Esophagus squamous epithelium (tissue), 5 donors: ENCODE measurements around the gene DYNC1I1. TPM values are rescaled to one million over a fixed set of nuclear protein-coding genes. Genes with fewer than 3 reads are reported as not detected.
A peak's percentile ranks its signal among the peaks of the same experiment; 100 is the strongest.

Source experiments
- DNase-seq: peaks from one replicate; lab custom pipeline; 2025; lab: John Stamatoyannopoulos, UW
- H3K27ac ChIP-seq, 4 donors: fragments of 200-600 bp; sonication (generic); one replicate each; pipeline ENCODE4 v1.5.1; 2016 to 2019; ENCODE audit warnings: mild to moderate bottlenecking in 1 of 4
- H3K27me3 ChIP-seq, 4 donors: fragments of 200-600 bp; sonication (generic); 1 replicate in 3 of 4; 2 replicates in 1 of 4; pipeline versions ENCODE4 v1.5.1 to v1.6.0; 2017 to 2021; ENCODE audit warnings: antibody characterized with exemption in 1 of 4
- H3K36me3 ChIP-seq, 3 donors: fragments of 200-600 bp; sonication (generic); one replicate each; pipeline ENCODE4 v1.5.1; 2016 to 2019
- H3K4me1 ChIP-seq, 3 donors: fragments of 200-600 bp; sonication (generic); one replicate each; pipeline ENCODE4 v1.5.1; 2017 to 2019
- H3K4me3 ChIP-seq, 4 donors: fragments of 200-600 bp; sonication (generic); 1 replicate in 3 of 4; 2 replicates in 1 of 4; pipeline ENCODE4 v1.5.1; 2016 to 2019; ENCODE audit warnings: mild to moderate bottlenecking in 2 of 4, moderate library complexity in 1 of 4
- H3K9me3 ChIP-seq, 3 donors: fragments of 200-600 bp; sonication (generic); one replicate each; pipeline ENCODE4 v1.5.1; 2016 to 2019
- CTCF ChIP-seq, 6 experiments: fragments of 450-650 bp in 4 of 6; fragments of 200-600 bp in 2 of 6; sonication (generic) in 2 of 6; IDR thresholded peaks; one replicate each; pipeline ENCODE4 v1.5.1; 2016 to 2019; ENCODE audit warnings: antibody characterized with exemption in 6 of 6, mild to moderate bottlenecking in 4 of 6, moderate library complexity in 4 of 6
- POLR2A ChIP-seq, 4 donors: fragments of 450-650 bp; IDR thresholded peaks; one replicate each; pipeline ENCODE4 v1.6.1; 2017; ENCODE audit warnings: antibody characterized with exemption in 4 of 4, mild to moderate bottlenecking in 4 of 4, moderate library complexity in 3 of 4
- WGBS, 2 donors: methylation state at CpG; one replicate each; pipeline ENCODE4 v1.1.5; 2018; 5-methylcytosine and 5-hydroxymethylcytosine counted together
- intact Hi-C: fragments of 100-400 bp; cut with DNase I; formaldehyde crosslinking; loops from one replicate; pipeline ENCODE4 v1.15.0; 2022
- total RNA-seq, 4 donors: library from RNA; depleted of rRNA; stranded (reverse); fragments of >200 nt; gene quantifications; one replicate each; pipeline ENCODE4 v1.1.0, GENCODE V29; 2016
- donor health status: DM: yes; HTN: yes; CAD: no.

Gene DYNC1I1
- 1 to 10 TPM; 2.0 to 8.0 (median 2.4) TPM for total RNA-seq

GRCh38 chr7:95772298-95772770, at the start of gene DYNC1I1:
DYNC1I1 (plus strand) TSS chr7:95772554; CDS start chr7:95804730, 32,176 bp downstream.
- H3K36me3 ChIP-seq: no peaks in the 10 kb centered on the region
- intact Hi-C loops: no loop called here
- no peaks in the 10 kb centered on the region for H3K9me3 ChIP-seq
- no peak for DNase-seq
- peak within 1 kb of the TSS; percentile 2 to 66 (median 46) for H3K27ac ChIP-seq
- WGBS, 2 donors: 0% methylated on average over 3 of the region's 49 CpGs; no CpG with 5 or more reads in 1 of the 2 donors
- no peak for TF ChIP-seq POLR2A (IDR thresholded peaks at IDR 0.05)
- peak in 1 of 6 experiments; percentile 14 for TF ChIP-seq CTCF (IDR thresholded peaks at IDR 0.05)
- peak within 1 kb of the TSS; percentile 53 to 72 (median 63) for H3K4me3 ChIP-seq
- H3K27me3 ChIP-seq: peaks cover 0 to 5% (median 0%) of the 10 kb centered on the region in 4 donors
- peaks cover 5 to 27% (median 5%) of the 10 kb centered on the region in 3 donors for H3K4me1 ChIP-seq

DNA sequence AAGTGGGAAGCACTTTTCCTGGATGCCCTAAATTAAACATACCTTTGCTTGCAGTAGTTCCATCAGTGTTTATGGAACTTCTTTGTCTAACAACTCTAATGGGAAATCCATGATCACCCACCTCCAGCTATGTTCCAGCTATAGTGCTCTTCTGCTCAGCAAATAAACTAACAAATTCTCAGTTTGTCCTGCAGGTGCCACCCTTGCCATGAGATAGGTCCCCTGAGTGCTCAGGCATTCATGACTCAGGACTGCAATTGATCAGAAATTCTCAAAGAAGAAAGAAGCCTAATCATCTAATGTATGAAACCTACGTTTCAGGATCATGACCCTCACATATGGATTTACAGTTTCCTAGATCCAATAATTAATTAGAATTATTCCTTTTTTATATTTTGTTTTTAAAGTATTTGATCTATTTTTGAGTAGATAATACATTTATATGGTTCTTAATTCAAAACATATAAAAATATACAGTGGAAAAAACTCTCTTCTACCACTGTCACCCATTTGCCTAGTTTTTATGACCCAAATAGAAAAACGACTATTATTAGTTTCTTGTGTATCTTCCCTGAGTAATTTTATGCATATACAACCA, 48.7 kb upstream of the DYNC1I1 start:
- Histone ChIP-seq H3K4me3 (no peak overlapping the region), H3K9me3 (no peaks in the 10 kb centered on the region), H3K27ac (no peak overlapping the region), H3K4me1 (no peaks in the 10 kb centered on the region), H3K27me3 (no peaks in the 10 kb centered on the region), H3K36me3 (no peaks in the 10 kb centered on the region)
- no peak for DNase-seq
- intact Hi-C loops: loop anchor here (10.0 kb wide), 1 partner anchor 151 kb away; no protein-coding TSS in a partner anchor
- 11 to 21% methylated on average over 2 of the region's 2 CpGs for WGBS, 2 donors
- no peak for TF ChIP-seq POLR2A (IDR thresholded peaks at IDR 0.05)
- TF ChIP-seq CTCF (IDR thresholded peaks at IDR 0.05): peak in 5 of 6 experiments; percentile 7 to 53 (median 44)

GRCh38 chr7:95725205-95725604, 47.1 kb upstream of the DYNC1I1 start:
- Histone ChIP-seq H3K4me1 (no peaks in the 10 kb centered on the region), H3K27ac (no peak overlapping the region), H3K36me3 (no peaks in the 10 kb centered on the region), H3K9me3 (no peaks in the 10 kb centered on the region), H3K27me3 (no peaks in the 10 kb centered on the region), H3K4me3 (no peak overlapping the region)
- TF ChIP-seq CTCF (IDR thresholded peaks at IDR 0.05): no peak
- no peak for TF ChIP-seq POLR2A (IDR thresholded peaks at IDR 0.05)
- intact Hi-C loops: loop anchor here (10.0 kb wide), 1 partner anchor 150 kb away; no protein-coding TSS in a partner anchor
- 55 to 94% methylated on average over 1 of the region's 1 CpG for WGBS, 2 donors
- DNase-seq: no peak

- TF ChIP-seq POLR2A (IDR thresholded peaks at IDR 0.05) (no peak), CTCF (IDR thresholded peaks at IDR 0.05) (no peak)
- H3K9me3 ChIP-seq: no peaks in the 10 kb centered on the region
- DNase-seq: no peak
- intact Hi-C loops: no loop called here
- H3K4me3 ChIP-seq: no peak overlapping the region
- no peak overlapping the region for H3K27ac ChIP-seq
- no peaks in the 10 kb centered on the region for H3K36me3 ChIP-seq
- 61 to 62% methylated on average over 4 of the region's 4 CpGs for WGBS, 2 donors
- no peaks in the 10 kb centered on the region for H3K27me3 ChIP-seq
- H3K4me1 ChIP-seq: no peaks in the 10 kb centered on the region
These were observed 41.7 kb upstream of the DYNC1I1 start for GRCh38 chr7:95730493-95731280.

- WGBS, 2 donors: 47% methylated on average over 3 of the region's 3 CpGs; no CpG with 5 or more reads in 1 of the 2 donors
- Histone ChIP-seq H3K27ac (no peak overlapping the region), H3K4me3 (no peak overlapping the region), H3K27me3 (peaks cover 0 to 3% (median 0%) of the 10 kb centered on the region in 4 donors), H3K36me3 (no peaks in the 10 kb centered on the region), H3K4me1 (no peaks in the 10 kb centered on the region), H3K9me3 (no peaks in the 10 kb centered on the region)
- TF ChIP-seq CTCF (IDR thresholded peaks at IDR 0.05) (no peak), POLR2A (IDR thresholded peaks at IDR 0.05) (no peak)
- intact Hi-C loops: no loop called here
- no peak for DNase-seq
These were observed 35.7 kb upstream of the DYNC1I1 start for GRCh38 chr7:95736635-95737034.
